Lung (tissue), 12 donors: ENCODE data around the gene STBD1. TPM values are rescaled to one million over a fixed set of nuclear protein-coding genes. Genes with fewer than 3 reads are reported as not detected.

Source experiments
- ATAC-seq: fragments of 200-7000 bp; cut with Tn5 transposase; one replicate; pipeline ENCODE4 v1.9.1; 2020; ENCODE audit warnings: moderate number of reproducible peaks; ENCODE audit not compliant: insufficient read depth, low FRiP score
- DNase-seq, 3 donors: peaks; one replicate each; pipeline ENCODE4 v3.0.0-alpha.2; 2013 to 2017
- H3K27ac ChIP-seq, 2 donors: one replicate each; pipeline ENCODE4 v1.5.1; 2013; ENCODE audit warnings: mild to moderate bottlenecking in 2 of 2, moderate library complexity in 2 of 2, control low read depth in 1 of 2, inconsistent platforms in 1 of 2, low read depth in 1 of 2, low read length in 1 of 2
- H3K27me3 ChIP-seq, 3 donors: one replicate each; pipeline ENCODE4 v1.5.1; 2013; ENCODE audit warnings: low read length in 2 of 3; ENCODE audit not compliant: control insufficient read depth in 3 of 3, insufficient read depth in 3 of 3
- H3K36me3 ChIP-seq, 4 donors: one replicate each; pipeline ENCODE4 v1.5.1; 2013; ENCODE audit warnings: low read length in 4 of 4, mild to moderate bottlenecking in 1 of 4, moderate library complexity in 1 of 4; ENCODE audit not compliant: control insufficient read depth in 4 of 4, insufficient read depth in 4 of 4
- H3K4me1 ChIP-seq, 5 donors: one replicate each; pipeline ENCODE4 v1.5.1; 2013; ENCODE audit warnings: low read length in 5 of 5, mild to moderate bottlenecking in 2 of 5, moderate library complexity in 1 of 5; ENCODE audit not compliant: control insufficient read depth in 5 of 5, insufficient read depth in 5 of 5
- H3K4me3 ChIP-seq: one replicate; pipeline ENCODE4 v1.5.1; 2013; ENCODE audit warnings: mild to moderate bottlenecking, control low read depth, moderate library complexity
- H3K9ac ChIP-seq, 2 donors: one replicate each; pipeline ENCODE4 v1.5.1; 2013; ENCODE audit warnings: low read length in 2 of 2, control low read depth in 1 of 2; ENCODE audit not compliant: insufficient read depth in 1 of 2
- H3K9me3 ChIP-seq, 4 donors: one replicate each; pipeline ENCODE4 v1.5.1; 2013; ENCODE audit warnings: low read length in 3 of 4, mild to moderate bottlenecking in 1 of 4, moderate library complexity in 1 of 4; ENCODE audit not compliant: control insufficient read depth in 4 of 4, insufficient read depth in 3 of 4
- CTCF ChIP-seq: IDR thresholded peaks from 2 replicates; pipeline ENCODE4 v1.5.1; 2012; ENCODE audit warnings: mild to moderate bottlenecking; ENCODE audit errors: control extremely low read depth, extremely low read depth
- WGBS, 2 donors: extraction: QIAGEN DNeasy Blood & Tissue Kit; methylation state at CpG; one replicate each; pipeline ENCODE4 v1.1.7; 2013; 5-methylcytosine and 5-hydroxymethylcytosine counted together
- polyA plus RNA-seq, 2 donors: library from polyadenylated mRNA; stranded (reverse); fragments of 200-250 nt; gene quantifications; one replicate each; pipeline ENCODE4 v1.2.1, GENCODE V29; 2013
- total RNA-seq, 2 donors: library from RNA; depleted of rRNA in 1 of 2; stranded (reverse); fragments of >200 nt in 1 of 2; gene quantifications; one replicate each; pipeline ENCODE4 v1.2.1, GENCODE V29; 2014 to 2021
- donor health status: control.
- donor health status: control.
- donor health status: Bipolar disorder and iron deficiency.
- donor health status: healthy.
- donor health status: DM: yes; HTN: yes; CAD: no.

The STBD1 gene
- total and polyA plus RNA-seq, 4 donors, result 1.5 to 14.8 (median 6.9) TPM

- DNase-seq (no peak), ATAC-seq (no peak)
- H3K9ac ChIP-seq, result no peak overlapping the region
- H3K27me3 ChIP-seq, result no peaks in the 10 kb centered on the region
- H3K9me3 ChIP-seq, result peaks cover 0 to 10% (median 7%) of the 10 kb centered on the region in 4 donors
- H3K4me3 ChIP-seq, result no peak overlapping the region
- peaks cover 0 to 2% (median 0%) of the 10 kb centered on the region in 5 donors for H3K4me1 ChIP-seq
- no peaks in the 10 kb centered on the region for H3K36me3 ChIP-seq
- H3K27ac ChIP-seq, result no peak overlapping the region
- TF ChIP-seq CTCF, result no peak
- 89 to 93% methylated on average over 7 of the region's 7 CpGs for WGBS, 2 donors
These were observed 8.9 kb downstream of the STBD1 start for GRCh38 chr4:76315267-76315918.

GRCh38 chr4:76316131-76316530 lies 9.6 kb downstream of the STBD1 start:
- no peaks in the 10 kb centered on the region for H3K36me3 ChIP-seq
- 89 to 96% methylated on average over 1 of the region's 1 CpG for WGBS, 2 donors

GRCh38 chr4:76322236-76322635 lies 15.7 kb downstream of the STBD1 start:
- Histone ChIP-seq H3K36me3 (no peaks in the 10 kb centered on the region), H3K9me3 (peaks cover 0 to 11% (median 5%) of the 10 kb centered on the region in 4 donors), H3K27me3 (no peaks in the 10 kb centered on the region), H3K4me3 (no peak overlapping the region), H3K4me1 (no peaks in the 10 kb centered on the region), H3K27ac (no peak overlapping the region), H3K9ac (no peak overlapping the region)
- DNase-seq (no peak), ATAC-seq (no peak)
- WGBS, 2 donors, result 48 to 69% methylated on average over 3 of the region's 3 CpGs
- TF ChIP-seq CTCF, result no peak

More at GRCh38 chr4:76316131-76316530, 9.6 kb downstream of the STBD1 start:
- no peak overlapping the region for H3K4me3 ChIP-seq
- peaks cover 0 to 10% (median 7%) of the 10 kb centered on the region in 4 donors for H3K9me3 ChIP-seq
- H3K4me1 ChIP-seq, result peaks cover 0 to 2% (median 0%) of the 10 kb centered on the region in 5 donors
- H3K27me3 ChIP-seq, result no peaks in the 10 kb centered on the region
- DNase-seq (no peak), ATAC-seq (no peak)
- no peak for TF ChIP-seq CTCF
- no peak overlapping the region for H3K27ac ChIP-seq
- H3K9ac ChIP-seq, result no peak overlapping the region

- Histone ChIP-seq H3K4me3 (no peak overlapping the region), H3K36me3 (no peaks in the 10 kb centered on the region), H3K9me3 (peaks cover 0 to 13% (median 3%) of the 10 kb centered on the region in 4 donors), H3K27me3 (no peaks in the 10 kb centered on the region), H3K9ac (no peak overlapping the region), H3K27ac (no peak overlapping the region), H3K4me1 (no peaks in the 10 kb centered on the region)
- DNase-seq (no peak), ATAC-seq (no peak)
- no peak for TF ChIP-seq CTCF
These were observed 18.5 kb downstream of the STBD1 start for GRCh38 chr4:76325072-76325471.
